Testis (tissue), 2 donors: Measurements from ENCODE around the gene LST1.

Experiments
- CTCF ChIP-seq, 3 experiments: fragments of 450-650 bp in 2 of 3; fragments of 200-600 bp in 1 of 3; sonication (generic) in 1 of 3; IDR thresholded peaks; one replicate each; pipeline ENCODE4 v1.5.1; 2016 to 2019; ENCODE audit warnings: antibody characterized with exemption in 3 of 3, mild to moderate bottlenecking in 2 of 3, moderate library complexity in 1 of 3
- POLR2A ChIP-seq: fragments of 450-650 bp; IDR thresholded peaks from one replicate; pipeline ENCODE4 v1.6.1; 2017; ENCODE audit warnings: antibody characterized with exemption, mild to moderate bottlenecking, moderate library complexity

GRCh38 chr6:31540640-31541039, 45.4 kb upstream of the LST1 start:
- TF ChIP-seq POLR2A (no peak), CTCF (IDR thresholded peaks at IDR 0.05) (no peak)
